ENCODE measurements around the gene ELAVL3.
"Not testable (repeated sequence)": the region's sequence is repeated elsewhere in the genome, so short reads cannot be mapped to it uniquely, and the experiment has no call there.

GRCh38 chr19:11433526-11433925 lies 47.3 kb downstream of the ELAVL3 start:
- not testable (repeated sequence) for TF ChIP-seq CTCF (conservative IDR thresholded peaks at IDR 0.05; ENCODE audit: low read depth, low read length); POLR2A (IDR thresholded peaks at IDR 0.05; ENCODE audit: low read depth, low read length); MAZ (IDR thresholded peaks at IDR 0.05; ENCODE audit: borderline replicate concordance, low read depth, low read length); RFX5 (IDR thresholded peaks at IDR 0.05; ENCODE audit: low read depth, low read length)
